Breast epithelium (tissue), 3 donors: Measurements from ENCODE around the gene SLC9A2.

ENCODE experiments used
- CTCF ChIP-seq, 3 donors: fragments of 450-650 bp; IDR thresholded peaks; one replicate each; pipeline ENCODE4 v1.5.1; 2016 to 2017; ENCODE audit warnings: antibody characterized with exemption in 3 of 3, mild to moderate bottlenecking in 3 of 3, moderate library complexity in 3 of 3
- POLR2A ChIP-seq: fragments of 450-650 bp; IDR thresholded peaks from one replicate; pipeline ENCODE4 v1.6.1; 2016; ENCODE audit warnings: antibody characterized with exemption, mild to moderate bottlenecking, moderate library complexity
- POLR2AphosphoS5 ChIP-seq, 3 donors: sonication (generic); formaldehyde crosslinking; IDR thresholded peaks; one replicate each; pipeline ENCODE4 v1.6.1; 2017; ENCODE audit warnings: antibody characterized with exemption in 3 of 3

- TF ChIP-seq POLR2A (no peak), CTCF (IDR thresholded peaks at IDR 0.05) (no peak), POLR2AphosphoS5 (IDR thresholded peaks at IDR 0.05) (no peak)
Measured at GRCh38 chr2:102735416-102736109, 116.2 kb downstream of the SLC9A2 start.
